Endothelial cell of umbilical vein (primary cell): Measurements from ENCODE around the gene KLF13. TPM values are rescaled to one million over a fixed set of nuclear protein-coding genes. Genes with fewer than 3 reads are reported as not detected.

ENCODE experiments used
- BruUV-seq: library from RNA; stranded (reverse); fragments of 400-500 nt; replicated peaks from 2 replicates; lab custom pipeline; 2021; lab: Mats Ljungman, UMichigan
- CTCF ChIA-PET: fragments of 300-600, 350-600 bp; sonication (Branson Sonifier 250); formaldehyde crosslinking; loops from one replicate; lab custom pipeline; 2021; ENCODE audit warnings: antibody characterized with exemption, inconsistent platforms; lab: Charles Lee
- POLR2A ChIA-PET: fragments of 300-600, 350-600 bp; sonication (Branson Sonifier 250); formaldehyde crosslinking; loops from one replicate; lab custom pipeline; 2021; ENCODE audit warnings: antibody characterized with exemption, inconsistent platforms; lab: Charles Lee
- DNase-seq: peaks from one replicate; pipeline ENCODE4 v3.0.0-alpha.2; 2011; ENCODE audit warnings: low read depth, low spot score
- FAIRE-seq: peaks from 2 replicates; lab custom pipeline; 2011; peaks lifted over from hg19 to GRCh38; lab: Jason Lieb, UNC
- H2AFZ ChIP-seq: 2 replicates; pipeline ENCODE4 v1.6.0; 2012; ENCODE audit warnings: low read depth, low read length, control low read depth, inconsistent platforms
- H3K27ac ChIP-seq: 2 replicates; pipeline ENCODE4 v1.5.1; 2011; ENCODE audit warnings: low read depth, mild to moderate bottlenecking, control low read depth, low read length, moderate library complexity; ENCODE audit not compliant: insufficient read depth
- H3K27me3 ChIP-seq, 2 experiments: 2 replicates each; pipeline versions ENCODE4 v1.6.0 to v1.6.1; 2011; ENCODE audit warnings: low read length in 2 of 2, mixed read lengths in 1 of 2; ENCODE audit not compliant: control insufficient read depth in 2 of 2, insufficient read depth in 2 of 2
- H3K36me3 ChIP-seq, 2 experiments: 2 replicates in 1 of 2; 3 replicates in 1 of 2; pipeline ENCODE4 v1.5.1; 2011; ENCODE audit warnings: low read length in 2 of 2, mild to moderate bottlenecking in 1 of 2, moderate library complexity in 1 of 2; ENCODE audit not compliant: control insufficient read depth in 2 of 2, insufficient read depth in 2 of 2; ENCODE audit errors: extremely low read depth in 1 of 2
- H3K4me1 ChIP-seq: 3 replicates; pipeline ENCODE4 v1.5.1; 2011; ENCODE audit warnings: mild to moderate bottlenecking, low read length; ENCODE audit not compliant: control insufficient read depth, insufficient read depth; ENCODE audit errors: extremely low read depth
- H3K4me2 ChIP-seq: 2 replicates; pipeline ENCODE4 v1.6.1; 2011; ENCODE audit warnings: low read length, control low read depth, mixed read lengths; ENCODE audit not compliant: insufficient read depth
- H3K4me3 ChIP-seq, 3 experiments: fragments of 200-600 bp in 1 of 3; sonication (generic), shearing (Covaris generic) in 1 of 3; replicated peaks in 1 of 3; 2 replicates each; pipeline ENCODE4 v1.5.1; 2011 to 2016; ENCODE audit warnings: control low read depth in 3 of 3, low read length in 3 of 3, mild to moderate bottlenecking in 2 of 3, inconsistent platforms in 1 of 3, low read depth in 1 of 3, moderate library complexity in 1 of 3; ENCODE audit not compliant: insufficient read depth in 1 of 3
- H3K79me2 ChIP-seq: 2 replicates; pipeline ENCODE4 v1.6.0; 2012; ENCODE audit warnings: low read length, inconsistent platforms; ENCODE audit not compliant: control insufficient read depth, insufficient read depth
- H3K9ac ChIP-seq: replicated peaks from 2 replicates; pipeline ENCODE3; 2011; ENCODE audit warnings: low read length, control low read depth; ENCODE audit not compliant: insufficient read depth; ENCODE audit errors: extremely low read depth
- H3K9me1 ChIP-seq: replicated peaks from 3 replicates; pipeline ENCODE4 v1.6.0; 2011; ENCODE audit warnings: mild to moderate bottlenecking, low read length; ENCODE audit not compliant: control insufficient read depth, insufficient read depth; ENCODE audit errors: extremely low read depth
- H3K9me3 ChIP-seq: replicated peaks from 2 replicates; pipeline ENCODE4 v1.5.1; 2012; ENCODE audit warnings: low read length, inconsistent platforms; ENCODE audit not compliant: control insufficient read depth, insufficient read depth
- H4K20me1 ChIP-seq: replicated peaks from 2 replicates; pipeline ENCODE3; 2011; ENCODE audit warnings: mild to moderate bottlenecking, low read length; ENCODE audit not compliant: control insufficient read depth, insufficient read depth; ENCODE audit errors: extremely low read depth
- CTCF ChIP-seq, 2 donors: IDR thresholded peaks; 1 replicate in 1 of 2; 2 replicates in 1 of 2; pipeline ENCODE4 v1.5.1; 2011; ENCODE audit warnings: low read length in 2 of 2, mild to moderate bottlenecking in 2 of 2, moderate library complexity in 2 of 2, control low read depth in 1 of 2, inconsistent platforms in 1 of 2, low read depth in 1 of 2; ENCODE audit not compliant: insufficient read depth in 1 of 2; ENCODE audit errors: extremely low read depth in 1 of 2
- EZH2 ChIP-seq: IDR thresholded peaks from 2 replicates; pipeline ENCODE4 v1.6.1; 2012; ENCODE audit warnings: borderline replicate concordance, low read depth, mild to moderate bottlenecking, moderate library complexity, low read length, inconsistent platforms; ENCODE audit not compliant: severe bottlenecking
- FOS ChIP-seq: IDR thresholded peaks from 2 replicates; pipeline ENCODE4 v1.6.1; 2011; ENCODE audit warnings: mild to moderate bottlenecking, low read length, moderate library complexity, borderline replicate concordance; ENCODE audit not compliant: insufficient read depth
- GATA2 ChIP-seq: IDR thresholded peaks from 2 replicates; pipeline ENCODE4 v1.7.0; 2011; ENCODE audit warnings: low read depth, mild to moderate bottlenecking, moderate library complexity, mixed read lengths, low read length; ENCODE audit not compliant: insufficient read length, insufficient read depth
- JUN ChIP-seq: IDR thresholded peaks from 2 replicates; pipeline ENCODE4 v1.6.1; 2011; ENCODE audit warnings: borderline replicate concordance, low read depth; ENCODE audit not compliant: insufficient read length, insufficient read depth
- MAX ChIP-seq: IDR thresholded peaks from 2 replicates; pipeline ENCODE4 v1.6.1; 2011; ENCODE audit not compliant: insufficient read depth, insufficient read length
- MYC ChIP-seq: IDR thresholded peaks from one replicate; pipeline ENCODE4 v1.6.1; 2011; ENCODE audit warnings: mild to moderate bottlenecking, low read depth, low read length
- POLR2A ChIP-seq: IDR thresholded peaks from 2 replicates; pipeline ENCODE4 v1.6.1; 2012; ENCODE audit warnings: low read depth, mild to moderate bottlenecking, control low read depth, low read length
- POLR2AphosphoS5 ChIP-seq: IDR thresholded peaks from 2 replicates; pipeline ENCODE4 v1.6.1; 2012; ENCODE audit warnings: low read depth, mild to moderate bottlenecking, control low read depth, low read length, moderate library complexity; ENCODE audit not compliant: insufficient read depth
- dilution Hi-C: fragments of 300-500 bp; cut with MboI; formaldehyde crosslinking; loops from one replicate; pipeline ENCODE4 v1.15.0; 2019; ENCODE audit warnings: low sequenced_read_pairs; ENCODE audit not compliant: extremely low pct_ligation_motif_present
- intact Hi-C: fragments of 100-400 bp; cut with micrococcal nuclease; formaldehyde crosslinking; loops from one replicate; pipeline ENCODE4 v1.10.0; 2022
- polyA plus RNA-seq, 4 experiments: library from polyadenylated mRNA; depleted of rRNA in 3 of 4; stranded (reverse) in 3 of 4; unstranded in 1 of 4; fragments of >200 nt; gene quantifications; 2 replicates each; pipeline versions ENCODE4 v1.2.1 to v1.2.3, GENCODE V29; 2011 to 2012; ENCODE audit warnings: missing spikeins in 1 of 4
- total RNA-seq: library from RNA; stranded (reverse); gene quantifications from 2 replicates; pipeline ENCODE4 v1.2.3, GENCODE V29; 2021

The KLF13 gene
- total and polyA plus RNA-seq, 2 donors (not counting 3 experiments of a cell fraction or from before 2014, with no cell fraction given) = 10.1 to 31.9 TPM

- POLR2A ChIA-PET = interaction anchor here (1.0 to 1.3 kb wide), 2 partner anchors 38 to 71 kb away, joined by 3 to 7 read pairs; partner anchors contain the start of gene KLF13
- TF ChIP-seq MAX = no peak
- Histone ChIP-seq H3K27ac (peak overlapping the region; percentile 38), H3K9me3 (no peaks in the 10 kb centered on the region), H3K4me2 (peak overlapping the region; percentile 41), H3K9ac (no peak overlapping the region), H3K27me3 (no peaks in the 10 kb centered on the region), H4K20me1 (no peaks in the 10 kb centered on the region), H3K4me3 (no peak overlapping the region), H3K4me1 (peaks cover 20% of the 10 kb centered on the region), H2AFZ (peak overlapping the region; percentile 72), H3K36me3 (no peaks in the 10 kb centered on the region), H3K9me1 (no peaks in the 10 kb centered on the region), H3K79me2 (no peaks in the 10 kb centered on the region)
- FAIRE-seq = peak; percentile 88
- dilution Hi-C loops = no loop called here
- DNase-seq = peak; percentile 67
- intact Hi-C loops = loop anchor here (1.0 to 2.0 kb wide), 5 partner anchors 34 to 92 kb away; partner anchors contain the start of gene KLF13
- CTCF ChIA-PET = interaction anchor here (0.7 to 3.1 kb wide), 6 partner anchors 31 to 94 kb away, joined by 3 to 16 read pairs (median 4); no protein-coding TSS in a partner anchor
- BruUV-seq = no TSS peak
Measured at GRCh38 chr15:31396881-31397560, 70.4 kb downstream of the KLF13 start.

DNA sequence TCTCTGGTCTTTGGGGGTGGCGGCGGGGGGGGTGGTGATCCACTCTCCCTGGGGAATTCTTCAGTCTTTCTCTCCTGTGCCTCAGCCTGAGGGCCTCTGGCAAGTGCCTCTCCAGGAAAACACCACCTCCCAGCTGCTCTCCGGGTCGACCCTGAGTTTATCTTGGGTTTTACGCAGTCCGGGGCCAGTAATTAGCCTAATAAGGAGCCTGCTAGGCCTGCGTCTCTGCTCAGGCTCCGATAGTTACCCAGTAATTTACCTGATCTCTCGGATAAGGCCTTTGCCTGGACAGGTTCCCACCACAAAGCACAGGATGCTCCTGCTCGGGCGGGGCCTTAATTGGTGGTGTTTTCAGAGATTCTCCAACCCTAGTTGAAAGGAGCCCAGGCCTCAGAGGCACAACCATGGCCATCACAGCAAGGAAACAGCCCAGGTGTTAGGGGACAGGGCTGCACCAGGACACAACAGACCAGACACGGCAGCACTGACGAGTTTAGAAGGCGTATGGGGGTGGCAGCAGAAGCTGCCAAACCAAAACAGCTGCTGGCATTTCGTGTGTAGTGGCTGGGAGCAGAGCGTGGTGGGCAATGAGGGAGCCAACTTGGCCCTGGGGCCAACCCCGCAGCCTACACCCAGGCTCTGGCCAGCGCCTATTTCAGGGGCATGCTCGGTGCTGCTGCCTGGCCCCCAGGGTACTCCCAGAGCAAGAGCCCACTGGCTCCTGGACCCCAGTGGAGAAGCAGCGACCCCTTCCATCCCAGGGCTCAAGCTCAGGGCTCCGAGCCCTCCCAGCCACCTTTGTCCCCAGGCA is 71.4 kb downstream of the KLF13 start:
- peaks cover 16% of the 10 kb centered on the region for H3K4me1 ChIP-seq
- H3K27ac ChIP-seq = peak overlapping the region; percentile 38
- peak overlapping the region; percentile 49 for H2AFZ ChIP-seq
- H3K36me3 ChIP-seq = no peaks in the 10 kb centered on the region
- no peaks in the 10 kb centered on the region for H4K20me1 ChIP-seq
- FAIRE-seq (no peak), DNase-seq (no peak)
- no peaks in the 10 kb centered on the region for H3K9me1 ChIP-seq
- no peak for TF ChIP-seq POLR2A
- TF ChIP-seq EZH2 = no peak
- TF ChIP-seq FOS = no peak
- TF ChIP-seq MAX = no peak
- no peak for TF ChIP-seq CTCF (IDR thresholded peaks at IDR 0.05; ENCODE audit: extremely low read depth in 1 of 2, insufficient read depth in 1 of 2, low read depth in 1 of 2, low read length in 2 of 2)
- TF ChIP-seq JUN = no peak
- no peak for TF ChIP-seq MYC
- no peak for TF ChIP-seq POLR2AphosphoS5
- TF ChIP-seq GATA2 = no peak
- BruUV-seq = no TSS peak
- dilution Hi-C loops = no loop called here
- no peaks in the 10 kb centered on the region for H3K27me3 ChIP-seq
- no peak overlapping the region for H3K4me2 ChIP-seq
- no peak overlapping the region for H3K4me3 ChIP-seq
- H3K9ac ChIP-seq = no peak overlapping the region
- POLR2A ChIA-PET = interaction anchor here (1.0 to 1.3 kb wide), 2 partner anchors 37 to 72 kb away, joined by 3 to 7 read pairs; partner anchors contain the start of gene KLF13
- CTCF ChIA-PET = interaction anchor here (0.7 to 3.1 kb wide), 6 partner anchors 32 to 91 kb away, joined by 3 to 16 read pairs (median 4); no protein-coding TSS in a partner anchor
- intact Hi-C loops = loop anchor here (1.0 to 2.0 kb wide), 4 partner anchors 37 to 91 kb away; partner anchors contain the start of gene KLF13
- no peaks in the 10 kb centered on the region for H3K79me2 ChIP-seq
- no peaks in the 10 kb centered on the region for H3K9me3 ChIP-seq
